CD4-positive, alpha-beta T cell treated with Interferon gamma for 1 hour (primary cell): Measurements from ENCODE around the gene DLG4.

ENCODE experiments used
- DNase-seq: peaks from one replicate; pipeline ENCODE4 v3.0.0-alpha.2; 2020

The DLG4 gene

GRCh38 chr17:7141824-7142223 lies 77.8 kb downstream of the DLG4 start:
- DNase-seq: no peak

DNA sequence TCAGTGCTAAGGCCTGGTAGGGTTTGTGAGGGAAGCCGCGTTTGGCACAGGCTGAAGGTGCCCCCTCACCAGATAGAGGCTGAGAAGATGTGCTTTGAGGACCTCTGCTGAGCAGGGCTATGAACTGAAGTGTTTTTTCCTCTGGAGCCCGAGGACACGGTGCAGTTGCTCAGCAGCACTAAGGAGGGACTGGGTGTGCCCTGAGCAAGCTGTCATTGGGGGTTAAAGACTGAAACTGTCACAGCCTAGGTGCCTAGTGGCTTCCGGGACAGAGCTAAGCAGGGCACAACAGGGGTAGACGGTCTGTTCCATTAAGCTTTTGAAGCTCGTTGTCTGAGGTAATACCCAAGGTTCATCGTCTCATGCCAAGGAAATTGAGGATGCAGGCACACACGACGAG lies 80.2 kb downstream of the DLG4 start:
- no peak for DNase-seq

DNA sequence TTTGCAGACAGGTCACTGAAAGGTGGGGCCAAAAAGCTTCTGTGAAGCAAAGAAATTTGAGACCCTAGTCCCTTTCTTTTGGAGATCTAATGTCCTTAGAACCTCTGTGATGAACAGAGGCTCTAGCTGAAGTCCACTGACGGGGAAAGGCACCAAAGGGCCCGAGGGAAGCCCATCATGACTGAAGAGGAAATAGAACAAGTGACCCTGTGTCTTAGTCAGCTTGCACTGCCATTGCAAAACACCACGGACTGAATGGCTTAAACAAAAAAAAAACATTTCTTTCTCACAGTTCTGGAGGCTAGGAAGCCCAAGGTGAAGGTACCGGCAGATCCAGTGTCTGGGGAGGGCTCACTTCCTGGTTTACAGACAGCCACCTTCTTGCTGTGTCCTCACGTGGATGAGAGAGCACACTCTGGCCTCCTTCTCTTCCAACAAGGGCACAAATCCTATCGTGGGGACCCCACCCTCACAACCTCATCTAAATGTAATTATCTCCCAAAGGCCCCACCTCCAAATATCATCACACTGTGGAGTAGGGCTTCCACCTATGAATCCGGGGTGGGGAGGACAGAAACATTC lies 80.7 kb downstream of the DLG4 start:
- no peak for DNase-seq

DNA sequence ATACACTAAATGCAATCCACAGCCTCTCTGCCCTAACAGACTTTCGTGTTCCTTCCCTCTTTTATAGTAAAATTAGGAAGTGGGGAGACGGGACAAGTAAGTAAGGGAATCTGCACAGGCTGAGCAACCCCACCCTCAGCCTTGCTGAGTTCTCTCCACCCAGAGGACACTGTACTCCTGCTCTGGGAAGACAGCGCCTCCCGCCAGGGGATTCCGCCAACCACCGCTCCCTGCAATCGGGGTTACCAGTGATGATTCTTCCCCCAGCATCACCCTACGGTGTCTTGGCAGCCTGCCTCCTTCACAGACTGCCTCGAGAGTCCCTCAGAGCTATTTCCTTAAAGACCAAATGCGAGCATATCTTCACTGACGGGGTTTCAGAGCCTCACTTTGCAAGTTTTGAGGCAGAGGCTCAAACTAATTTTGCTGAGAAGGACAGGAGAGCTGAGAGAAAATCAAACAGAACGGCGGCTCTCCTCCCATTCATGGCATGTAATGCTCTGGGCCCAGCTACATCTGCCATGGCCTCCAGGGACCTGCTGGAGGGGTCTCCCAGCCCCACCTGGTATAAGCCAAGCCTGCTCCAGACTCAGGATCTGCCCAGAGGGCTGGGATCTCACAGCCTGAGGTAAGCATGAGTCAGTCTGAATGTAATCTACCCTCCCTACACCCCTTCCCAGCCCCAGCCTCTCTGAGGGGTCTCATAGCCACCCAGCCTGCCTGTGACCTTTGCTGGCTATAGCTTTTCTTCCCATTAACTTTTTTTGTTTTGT lies 82.3 kb downstream of the DLG4 start:
- peak; percentile 13 for DNase-seq
